ENCODE results near the gene CEBPA. TPM values are rescaled to one million over a fixed set of nuclear protein-coding genes. Genes with fewer than 3 reads are reported as not detected.
"Not testable (repeated sequence)": the region's sequence is repeated elsewhere in the genome, so short reads cannot be mapped to it uniquely, and the experiment has no call there.

Gene CEBPA
- total RNA-seq, 2 donors from 2014 or later, result 0.82 to 1.0 TPM

DNA sequence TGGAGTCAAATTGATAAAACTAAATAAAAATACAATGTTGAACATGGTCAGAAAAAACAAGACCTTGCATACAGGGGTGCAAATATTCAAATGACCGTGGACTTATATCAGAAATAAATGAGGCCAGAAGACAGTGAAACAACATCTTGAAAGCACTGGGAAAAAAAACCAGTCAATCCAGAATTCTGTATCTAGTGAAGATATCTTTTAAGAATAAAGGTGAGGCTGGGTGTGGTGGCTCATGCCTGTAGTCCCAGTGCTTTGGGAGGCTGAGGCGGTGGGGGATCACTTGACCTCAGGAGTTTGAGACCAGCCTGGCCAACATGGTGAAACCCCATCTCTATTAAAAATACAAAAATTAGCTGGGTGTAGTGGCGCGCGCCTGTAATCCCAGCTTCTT lies 15.2 kb upstream of the CEBPA start:
- H3K4me1 Mint-ChIP-seq (ENCODE audit: low read depth), result no peaks in the 10 kb centered on the region
- H3K27me3 Mint-ChIP-seq (ENCODE audit: low read depth), result peaks cover 15% of the 10 kb centered on the region
- no peak for DNase-seq
- H3K36me3 Mint-ChIP-seq (ENCODE audit: insufficient read depth in 2 of 2), result no peaks in the 10 kb centered on the region
- peaks cover 0 to 4% of the 10 kb centered on the region in 2 donors for H3K9me3 Mint-ChIP-seq
- H3K27ac Mint-ChIP-seq, result no peak overlapping the region
- no peak overlapping the region for H3K4me3 Mint-ChIP-seq
- no peak for ATAC-seq (replicated peaks in 1 of 2)

GRCh38 chr19:33316541-33317264 lies 14.4 kb upstream of the CEBPA start:
- H3K27ac Mint-ChIP-seq, result no peak overlapping the region
- no peaks in the 10 kb centered on the region for H3K36me3 Mint-ChIP-seq (ENCODE audit: insufficient read depth in 2 of 2)
- peaks cover 15% of the 10 kb centered on the region for H3K27me3 Mint-ChIP-seq (ENCODE audit: low read depth)
- no peaks in the 10 kb centered on the region for H3K4me1 Mint-ChIP-seq (ENCODE audit: low read depth)
- ATAC-seq (replicated peaks in 1 of 2) (no peak), DNase-seq (no peak)
- H3K9me3 Mint-ChIP-seq, result peaks cover 0 to 4% of the 10 kb centered on the region in 2 donors
- no peak overlapping the region for H3K4me3 Mint-ChIP-seq

GRCh38 chr19:33312808-33313207 lies 10.5 kb upstream of the CEBPA start:
- H3K4me1 Mint-ChIP-seq (ENCODE audit: low read depth); H3K27ac Mint-ChIP-seq; DNase-seq; H3K9me3 Mint-ChIP-seq; H3K4me3 Mint-ChIP-seq; ATAC-seq (replicated peaks in 1 of 2); H3K36me3 Mint-ChIP-seq (ENCODE audit: insufficient read depth in 2 of 2): not testable (repeated sequence)
- peaks cover 18% of the 10 kb centered on the region for H3K27me3 Mint-ChIP-seq (ENCODE audit: low read depth)

- no peaks in the 10 kb centered on the region for H3K9me3 Mint-ChIP-seq
- no peak for ATAC-seq (replicated peaks in 1 of 2)
- H3K36me3 Mint-ChIP-seq (ENCODE audit: insufficient read depth in 2 of 2), result no peaks in the 10 kb centered on the region
- DNase-seq, result no peak
- no peak overlapping the region for H3K27ac Mint-ChIP-seq
- no peak overlapping the region for H3K4me3 Mint-ChIP-seq
- no peaks in the 10 kb centered on the region for H3K4me1 Mint-ChIP-seq (ENCODE audit: low read depth)
- H3K27me3 Mint-ChIP-seq (ENCODE audit: low read depth), result peaks cover 25% of the 10 kb centered on the region
Observed at GRCh38 chr19:33312065-33312464, 9.7 kb upstream of the CEBPA start.

DNA sequence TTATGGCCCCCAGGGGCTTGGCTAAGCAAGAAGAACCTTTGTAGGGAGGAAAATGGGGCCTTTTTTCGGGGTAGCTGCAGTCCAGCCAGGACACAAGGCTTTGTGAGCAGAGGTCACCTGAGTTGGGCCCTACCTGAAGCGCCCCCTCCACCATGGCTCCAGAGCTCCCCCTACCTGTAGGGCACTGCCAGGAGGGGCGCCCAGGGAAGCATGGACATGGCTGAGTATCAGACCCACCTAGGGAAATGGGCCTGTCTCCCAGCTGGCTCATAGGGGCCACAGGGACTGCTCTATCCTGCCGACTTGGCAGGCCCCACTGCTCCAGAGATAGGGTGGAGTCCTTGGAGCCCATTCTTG lies 9.0 kb upstream of the CEBPA start:
- Mint-ChIP-seq H3K4me3 (no peak overlapping the region), H3K27ac (no peak overlapping the region), H3K36me3 (ENCODE audit: insufficient read depth in 2 of 2) (no peaks in the 10 kb centered on the region), H3K9me3 (no peaks in the 10 kb centered on the region), H3K4me1 (ENCODE audit: low read depth) (no peaks in the 10 kb centered on the region), H3K27me3 (ENCODE audit: low read depth) (peaks cover 19% of the 10 kb centered on the region)
- DNase-seq (peak; percentile 20 to 24), ATAC-seq (replicated peaks in 1 of 2) (no peak)

- no peaks in the 10 kb centered on the region for H3K4me1 Mint-ChIP-seq (ENCODE audit: low read depth)
- H3K27ac Mint-ChIP-seq, result peak overlapping the region; percentile 13
- no peaks in the 10 kb centered on the region for H3K9me3 Mint-ChIP-seq
- peaks cover 19% of the 10 kb centered on the region for H3K27me3 Mint-ChIP-seq (ENCODE audit: low read depth)
- H3K36me3 Mint-ChIP-seq (ENCODE audit: insufficient read depth in 2 of 2), result no peaks in the 10 kb centered on the region
- DNase-seq (no peak), ATAC-seq (replicated peaks in 1 of 2) (no peak)
- H3K4me3 Mint-ChIP-seq, result no peak overlapping the region
Observed at GRCh38 chr19:33310606-33311325, 8.4 kb upstream of the CEBPA start.

GRCh38 chr19:33309826-33310225 lies 7.5 kb upstream of the CEBPA start:
- DNase-seq (no peak), ATAC-seq (replicated peaks in 1 of 2) (no peak)
- no peaks in the 10 kb centered on the region for H3K4me1 Mint-ChIP-seq (ENCODE audit: low read depth)
- no peaks in the 10 kb centered on the region for H3K9me3 Mint-ChIP-seq
- no peaks in the 10 kb centered on the region for H3K36me3 Mint-ChIP-seq (ENCODE audit: insufficient read depth in 2 of 2)
- H3K27ac Mint-ChIP-seq, result no peak overlapping the region
- H3K4me3 Mint-ChIP-seq, result no peak overlapping the region
- H3K27me3 Mint-ChIP-seq (ENCODE audit: low read depth), result peaks cover 26% of the 10 kb centered on the region

DNA sequence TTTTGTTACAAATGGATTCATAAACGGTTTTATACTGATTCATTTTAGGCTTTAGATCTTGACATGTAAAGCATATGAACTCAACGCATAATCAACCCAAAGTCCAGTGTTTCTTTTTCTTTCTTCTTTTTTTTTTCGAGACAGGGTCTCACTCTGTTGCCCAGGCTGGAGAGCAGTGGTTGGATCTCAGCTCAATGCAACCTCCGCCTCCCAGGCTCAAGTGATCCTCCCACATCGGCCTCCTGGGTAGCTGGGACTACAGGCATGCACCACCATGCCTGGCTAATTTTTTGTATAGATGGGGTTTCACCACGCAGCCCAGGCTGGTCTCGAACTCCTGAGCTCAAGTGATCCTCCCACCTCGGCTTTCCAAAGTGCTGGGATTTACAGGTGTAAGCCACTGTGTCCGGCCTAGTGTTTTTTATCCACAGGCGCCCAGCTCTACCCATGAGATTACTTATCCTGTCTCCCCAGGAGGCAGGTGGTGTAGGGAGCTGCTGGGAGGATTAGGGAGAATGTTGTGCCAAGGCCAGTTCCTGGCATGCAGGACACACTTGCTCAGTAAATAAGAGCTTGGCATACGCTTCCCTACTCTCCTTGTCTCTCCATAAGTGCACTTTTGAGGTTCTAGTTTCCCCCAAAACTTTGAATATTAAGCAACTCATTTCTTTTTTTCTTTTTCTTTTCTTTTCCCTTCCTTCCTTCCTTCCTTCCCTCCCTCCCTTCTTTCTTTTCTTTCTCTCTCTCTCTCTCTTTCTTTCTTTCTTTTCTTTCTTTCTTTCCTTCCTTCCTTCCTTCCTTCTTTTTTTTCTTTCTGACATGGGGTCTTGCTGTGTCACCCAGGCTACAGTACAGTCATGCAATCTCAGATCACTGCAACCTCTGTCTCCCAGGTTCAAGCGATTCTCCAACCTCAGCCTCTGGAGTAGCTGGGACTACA lies 4.8 kb upstream of the CEBPA start:
- Mint-ChIP-seq H3K27ac (peak overlapping the region; percentile 5), H3K36me3 (ENCODE audit: insufficient read depth in 2 of 2) (no peaks in the 10 kb centered on the region), H3K4me1 (ENCODE audit: low read depth) (no peaks in the 10 kb centered on the region), H3K27me3 (ENCODE audit: low read depth) (peaks cover 38% of the 10 kb centered on the region), H3K9me3 (no peaks in the 10 kb centered on the region), H3K4me3 (no peak overlapping the region)
- DNase-seq (no peak), ATAC-seq (replicated peaks in 1 of 2) (no peak)

GRCh38 chr19:33306191-33306590 lies 3.9 kb upstream of the CEBPA start:
- DNase-seq (no peak), ATAC-seq (replicated peaks in 1 of 2) (no peak)
- H3K9me3 Mint-ChIP-seq, result no peaks in the 10 kb centered on the region
- no peaks in the 10 kb centered on the region for H3K4me1 Mint-ChIP-seq (ENCODE audit: low read depth)
- peaks cover 38% of the 10 kb centered on the region for H3K27me3 Mint-ChIP-seq (ENCODE audit: low read depth)
- no peak overlapping the region for H3K27ac Mint-ChIP-seq
- H3K4me3 Mint-ChIP-seq, result no peak overlapping the region
- H3K36me3 Mint-ChIP-seq (ENCODE audit: insufficient read depth in 2 of 2), result no peaks in the 10 kb centered on the region

DNA sequence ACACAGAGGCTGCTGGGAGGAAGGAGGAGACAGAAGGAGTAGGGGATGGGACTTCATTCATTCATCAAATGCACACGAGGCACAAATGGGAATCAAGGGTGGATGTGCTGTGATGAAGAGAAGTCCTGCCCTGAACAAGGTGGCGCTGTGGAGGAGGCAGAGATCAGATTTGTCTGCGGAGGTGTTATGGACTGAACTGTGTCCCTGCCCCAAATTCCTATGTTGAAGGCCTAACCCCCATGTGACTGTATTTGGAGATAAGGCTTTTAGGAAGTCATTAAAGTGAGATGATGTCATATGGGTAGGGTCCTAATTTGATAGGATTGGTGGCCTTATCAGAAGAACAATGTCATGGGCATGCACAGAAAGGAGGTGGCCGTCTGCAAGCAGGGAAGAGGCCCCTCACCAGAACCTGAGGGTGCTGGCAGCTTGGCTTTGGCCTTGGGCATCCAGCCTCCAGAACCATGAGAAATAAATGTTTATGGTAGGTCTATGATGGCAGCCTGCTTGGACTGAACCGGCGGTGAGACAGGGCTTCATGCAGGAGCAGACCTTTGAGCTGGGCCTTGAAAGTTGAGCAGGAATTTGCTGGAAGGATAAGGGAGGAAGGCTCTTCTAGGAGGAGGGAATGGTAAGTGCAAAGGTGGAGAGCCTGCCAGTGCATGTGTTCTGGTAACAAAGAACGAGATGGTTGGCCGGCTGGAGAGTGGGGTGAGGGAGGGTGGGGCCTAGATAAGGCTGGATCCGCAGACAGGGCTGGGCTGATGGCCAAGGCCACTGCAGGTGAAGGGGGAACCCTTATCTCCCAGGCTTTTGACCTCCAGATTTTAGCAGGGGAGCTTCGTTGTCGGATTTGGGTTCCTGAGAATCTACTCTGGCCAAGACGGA lies 2.7 kb upstream of the CEBPA start:
- H3K9me3 Mint-ChIP-seq, result no peaks in the 10 kb centered on the region
- H3K27ac Mint-ChIP-seq, result no peak overlapping the region
- no peaks in the 10 kb centered on the region for H3K4me1 Mint-ChIP-seq (ENCODE audit: low read depth)
- DNase-seq, result no peak
- no peaks in the 10 kb centered on the region for H3K36me3 Mint-ChIP-seq (ENCODE audit: insufficient read depth in 2 of 2)
- H3K27me3 Mint-ChIP-seq (ENCODE audit: low read depth), result peaks cover 47% of the 10 kb centered on the region
- no peak overlapping the region for H3K4me3 Mint-ChIP-seq
- ATAC-seq (replicated peaks in 1 of 2), result no peak

DNA sequence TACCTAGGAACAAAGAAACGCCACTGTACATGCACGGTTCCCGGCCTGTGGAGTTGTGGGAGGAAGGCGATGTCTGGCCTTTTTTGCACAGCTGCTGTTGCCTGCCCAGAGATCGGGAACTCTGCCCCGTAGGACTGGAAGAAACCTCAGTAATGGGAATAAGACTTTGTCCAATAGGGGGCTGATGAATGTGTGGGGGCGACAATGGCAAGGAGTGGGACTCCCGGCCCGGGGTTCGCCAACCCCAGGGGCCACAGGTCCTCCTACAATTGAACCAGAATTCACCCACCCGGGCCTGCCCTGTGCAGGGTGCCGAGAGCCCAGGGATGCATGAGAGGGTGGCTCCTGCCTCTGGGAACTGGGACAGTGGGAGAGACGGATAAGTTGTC lies 2.0 kb upstream of the CEBPA start:
- DNase-seq (no peak), ATAC-seq (replicated peaks in 1 of 2) (no peak)
- no peaks in the 10 kb centered on the region for H3K4me1 Mint-ChIP-seq (ENCODE audit: low read depth)
- no peaks in the 10 kb centered on the region for H3K9me3 Mint-ChIP-seq
- no peak overlapping the region for H3K27ac Mint-ChIP-seq
- peak overlapping the region in 1 of 2 donors; percentile 5 for H3K4me3 Mint-ChIP-seq
- peaks cover 48% of the 10 kb centered on the region for H3K27me3 Mint-ChIP-seq (ENCODE audit: low read depth)
- no peaks in the 10 kb centered on the region for H3K36me3 Mint-ChIP-seq (ENCODE audit: insufficient read depth in 2 of 2)

- Mint-ChIP-seq H3K4me3 (peak overlapping the region in 1 of 2 donors; percentile 42), H3K27ac (no peak overlapping the region), H3K27me3 (ENCODE audit: low read depth) (peaks cover 51% of the 10 kb centered on the region), H3K36me3 (ENCODE audit: insufficient read depth in 2 of 2) (no peaks in the 10 kb centered on the region), H3K9me3 (no peaks in the 10 kb centered on the region), H3K4me1 (ENCODE audit: low read depth) (no peaks in the 10 kb centered on the region)
- ATAC-seq (replicated peaks in 1 of 2) (no peak), DNase-seq (no peak)
Observed at GRCh38 chr19:33303791-33304345, 1.5 kb upstream of the CEBPA start.

All from activated T-cell treated with anti-CD3 and anti-CD28 coated beads, Interleukin-2, amount 50 U/mL, for 72 hours (primary cell).